Mesodermal cell (in vitro differentiated cells): ENCODE results near the gene DHRS3.

ENCODE experiments used
- H3K27ac ChIP-seq: 2 replicates; pipeline ENCODE4 v1.7.0; 2013; ENCODE audit warnings: mild to moderate bottlenecking, low read depth, low read length, moderate library complexity; ENCODE audit not compliant: severe bottlenecking
- H3K36me3 ChIP-seq: 2 replicates; pipeline ENCODE4 v1.7.1; 2013; ENCODE audit warnings: mild to moderate bottlenecking, low read length, moderate library complexity; ENCODE audit not compliant: control insufficient read depth, insufficient read depth
- H3K4me1 ChIP-seq: one replicate; pipeline ENCODE4 v1.7.1; 2013; ENCODE audit warnings: mild to moderate bottlenecking, low read length; ENCODE audit not compliant: insufficient read depth, control insufficient read depth, poor library complexity, severe bottlenecking
- H3K4me3 ChIP-seq: 2 replicates; pipeline ENCODE4 v1.7.0; 2013; ENCODE audit warnings: low read length, control low read depth, mild to moderate bottlenecking; ENCODE audit not compliant: insufficient read depth, poor library complexity, severe bottlenecking; ENCODE audit errors: extremely low read depth
- H3K9me3 ChIP-seq: 2 replicates; pipeline ENCODE4 v1.7.1; 2013; ENCODE audit warnings: mild to moderate bottlenecking, low read length, moderate library complexity; ENCODE audit not compliant: control insufficient read depth
- WGBS, 2 experiments: methylation state at CpG; one replicate each; pipeline ENCODE4 v1.1.5; 2013; ENCODE audit warnings: missing lambda C conversion rate in 2 of 2; ENCODE audit not compliant: insufficient coverage in 2 of 2; 5-methylcytosine and 5-hydroxymethylcytosine counted together

The DHRS3 gene

GRCh38 chr1:12556957-12557935, 60.8 kb downstream of the DHRS3 start:
- Histone ChIP-seq H3K27ac (peak overlapping the region; percentile 67), H3K9me3 (peaks cover 4% of the 10 kb centered on the region)

GRCh38 chr1:12556368-12556930, 61.6 kb downstream of the DHRS3 start:
- Histone ChIP-seq H3K27ac (peak overlapping the region; percentile 67), H3K4me1 (peaks cover 13% of the 10 kb centered on the region), H3K36me3 (no peaks in the 10 kb centered on the region), H3K4me3 (no peak overlapping the region), H3K9me3 (peaks cover 4% of the 10 kb centered on the region)
- WGBS, 2 experiments: 56 to 90% methylated on average over 4 to 7 of the region's 9 CpGs

More at GRCh38 chr1:12556957-12557935, 60.8 kb downstream of the DHRS3 start:
- Histone ChIP-seq H3K4me3 (no peak overlapping the region), H3K4me1 (peaks cover 13% of the 10 kb centered on the region), H3K36me3 (no peaks in the 10 kb centered on the region)
- WGBS, 2 experiments: 91 to 93% methylated on average over 15 of the region's 17 CpGs

DNA sequence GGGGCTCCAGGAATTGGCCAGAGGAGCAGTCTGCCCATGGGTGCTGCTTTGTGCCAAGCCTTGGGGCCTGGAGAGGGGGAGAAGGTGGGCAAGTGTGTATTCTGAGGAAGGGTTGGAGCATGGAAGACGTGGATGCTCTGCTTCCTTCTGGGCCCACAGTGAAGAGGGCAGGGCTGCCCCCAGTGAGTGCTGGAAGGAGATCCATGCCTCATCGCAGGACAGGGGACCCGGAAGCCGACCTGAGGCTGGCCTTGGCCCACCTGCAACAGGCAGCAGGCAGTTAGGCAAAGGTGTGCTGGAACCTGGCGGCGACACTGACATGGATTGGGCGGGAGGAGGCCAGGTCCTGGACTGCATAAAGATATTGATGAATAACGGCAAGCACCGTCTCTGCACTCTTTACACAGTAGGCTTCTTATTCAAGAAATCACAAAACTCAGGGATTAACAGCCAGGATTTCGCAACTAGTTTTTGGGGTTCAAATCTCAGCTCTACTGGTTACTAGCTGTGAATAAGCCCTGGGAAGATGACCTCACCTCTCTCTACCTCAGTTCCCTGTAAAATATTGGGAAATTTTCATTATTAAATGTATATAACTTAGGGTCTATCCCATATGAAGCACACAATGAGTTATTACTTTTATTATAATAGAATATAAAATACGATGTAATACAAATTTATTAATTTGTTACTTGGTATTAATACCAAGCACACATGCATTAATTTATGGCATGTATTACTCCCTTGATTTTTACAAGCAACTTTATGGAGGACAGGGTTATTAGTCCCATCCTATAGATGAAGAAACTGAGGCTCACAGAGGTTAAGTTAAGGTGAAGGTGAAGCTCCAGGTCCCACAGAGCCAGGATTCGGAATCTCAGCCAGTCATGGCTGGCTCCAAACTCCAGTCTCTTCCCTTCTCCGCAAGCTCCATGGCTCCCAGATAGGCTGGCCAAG, 62.3 kb downstream of the DHRS3 start:
- H3K4me1 ChIP-seq: peaks cover 13% of the 10 kb centered on the region
- 90 to 95% methylated on average over 9 to 10 of the region's 13 CpGs for WGBS, 2 experiments
- no peaks in the 10 kb centered on the region for H3K36me3 ChIP-seq
- H3K4me3 ChIP-seq: no peak overlapping the region
- no peak overlapping the region for H3K27ac ChIP-seq
- peaks cover 4% of the 10 kb centered on the region for H3K9me3 ChIP-seq

DNA sequence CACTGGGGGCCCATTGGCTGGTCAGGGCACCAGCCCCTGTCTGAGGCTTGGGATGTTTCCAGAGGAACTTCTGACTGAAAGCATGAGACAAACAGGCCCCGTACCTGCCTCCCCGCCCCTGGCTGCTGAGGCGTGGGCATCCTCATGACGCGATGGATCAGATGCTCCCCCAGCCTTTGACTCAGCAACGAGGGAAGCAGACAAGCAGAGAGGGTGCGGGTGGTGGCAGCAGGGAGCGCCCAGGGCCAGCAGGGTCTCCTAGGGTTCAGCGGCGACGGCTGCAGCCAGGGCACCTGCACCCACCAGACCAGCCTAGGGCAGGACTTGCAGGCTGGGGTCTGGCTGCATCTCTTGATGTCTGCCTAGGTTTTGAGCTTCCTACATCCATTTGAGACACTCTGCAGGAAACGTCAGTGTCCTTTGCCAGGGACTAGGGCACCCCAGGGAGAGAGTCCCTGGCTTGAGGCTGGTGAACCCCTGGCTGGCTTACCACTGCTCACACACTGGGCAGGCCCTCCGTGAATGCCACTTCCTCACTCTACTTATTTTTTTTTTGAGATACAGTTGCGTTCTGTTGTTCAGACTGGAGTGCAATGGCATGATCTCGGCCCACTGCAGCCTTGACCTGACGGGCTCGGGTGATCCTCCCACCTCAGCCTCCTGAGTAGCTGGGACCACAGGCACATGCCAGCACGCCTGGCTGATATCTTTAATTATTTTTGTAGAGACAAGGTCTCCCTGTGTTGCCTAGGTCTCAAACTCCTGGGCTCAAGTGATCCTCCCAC, 63.3 kb downstream of the DHRS3 start:
- Histone ChIP-seq H3K9me3 (peaks cover 4% of the 10 kb centered on the region), H3K36me3 (no peaks in the 10 kb centered on the region), H3K27ac (no peak overlapping the region), H3K4me3 (no peak overlapping the region), H3K4me1 (peaks cover 13% of the 10 kb centered on the region)
- 95% methylated on average over 17 to 18 of the region's 18 CpGs for WGBS, 2 experiments

GRCh38 chr1:12553963-12554362, 64.0 kb downstream of the DHRS3 start:
- WGBS, 2 experiments: 89 to 97% methylated on average over 3 of the region's 3 CpGs

DNA sequence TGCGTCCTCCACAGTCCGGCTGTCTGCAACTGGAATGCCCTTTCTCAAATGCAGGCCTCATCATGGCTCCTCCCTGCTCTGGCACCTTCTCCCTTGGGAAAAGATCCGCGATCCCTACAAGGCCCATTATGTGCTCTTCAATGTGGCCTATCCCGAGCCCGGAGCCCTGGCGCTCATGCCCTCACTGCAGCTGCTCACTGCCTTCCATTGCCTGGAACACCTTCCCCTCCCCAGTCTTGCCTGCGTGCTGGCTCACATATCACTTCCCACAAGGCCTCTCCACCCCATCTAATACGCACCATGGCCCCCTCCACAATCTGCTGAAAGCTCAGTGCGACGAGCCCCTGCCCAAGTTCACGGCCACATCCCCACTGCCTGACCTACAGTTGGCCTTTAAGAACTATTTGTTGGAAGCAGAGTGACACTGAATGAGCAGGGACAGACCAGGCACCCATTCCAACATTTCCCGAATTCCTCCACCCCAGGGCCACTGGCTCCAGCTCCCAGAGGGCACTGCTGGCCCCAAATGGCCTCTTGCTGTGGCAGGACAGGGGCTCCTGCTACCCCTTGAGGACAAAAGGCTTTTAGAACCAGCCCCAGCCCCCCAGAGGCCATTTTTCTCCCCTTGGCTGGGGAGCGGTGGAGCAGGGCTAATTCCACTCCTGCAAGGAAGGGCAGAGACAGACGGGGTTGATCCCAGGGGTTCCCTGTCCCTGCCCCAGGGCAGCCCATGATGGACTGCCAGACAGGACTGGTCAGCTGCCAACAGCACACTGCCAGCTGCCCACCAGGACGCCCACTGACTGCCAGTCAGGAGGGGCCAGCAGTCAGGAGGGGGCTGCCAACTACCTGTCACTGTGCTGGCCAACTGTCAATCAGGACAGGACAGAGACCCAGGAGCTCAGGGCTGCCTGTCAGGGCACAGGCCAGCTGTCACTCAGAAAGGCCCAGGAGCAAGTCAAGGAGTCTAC, 64.8 kb downstream of the DHRS3 start:
- WGBS, 2 experiments: 78 to 82% methylated on average over 12 to 16 of the region's 16 CpGs
- Histone ChIP-seq H3K9me3 (peaks cover 4% of the 10 kb centered on the region), H3K27ac (no peak overlapping the region), H3K36me3 (no peaks in the 10 kb centered on the region), H3K4me3 (no peak overlapping the region), H3K4me1 (peaks cover 13% of the 10 kb centered on the region)

More at GRCh38 chr1:12553963-12554362, 64.0 kb downstream of the DHRS3 start:
- Histone ChIP-seq H3K27ac (no peak overlapping the region), H3K36me3 (no peaks in the 10 kb centered on the region), H3K9me3 (peaks cover 4% of the 10 kb centered on the region), H3K4me1 (peaks cover 13% of the 10 kb centered on the region), H3K4me3 (no peak overlapping the region)

DNA sequence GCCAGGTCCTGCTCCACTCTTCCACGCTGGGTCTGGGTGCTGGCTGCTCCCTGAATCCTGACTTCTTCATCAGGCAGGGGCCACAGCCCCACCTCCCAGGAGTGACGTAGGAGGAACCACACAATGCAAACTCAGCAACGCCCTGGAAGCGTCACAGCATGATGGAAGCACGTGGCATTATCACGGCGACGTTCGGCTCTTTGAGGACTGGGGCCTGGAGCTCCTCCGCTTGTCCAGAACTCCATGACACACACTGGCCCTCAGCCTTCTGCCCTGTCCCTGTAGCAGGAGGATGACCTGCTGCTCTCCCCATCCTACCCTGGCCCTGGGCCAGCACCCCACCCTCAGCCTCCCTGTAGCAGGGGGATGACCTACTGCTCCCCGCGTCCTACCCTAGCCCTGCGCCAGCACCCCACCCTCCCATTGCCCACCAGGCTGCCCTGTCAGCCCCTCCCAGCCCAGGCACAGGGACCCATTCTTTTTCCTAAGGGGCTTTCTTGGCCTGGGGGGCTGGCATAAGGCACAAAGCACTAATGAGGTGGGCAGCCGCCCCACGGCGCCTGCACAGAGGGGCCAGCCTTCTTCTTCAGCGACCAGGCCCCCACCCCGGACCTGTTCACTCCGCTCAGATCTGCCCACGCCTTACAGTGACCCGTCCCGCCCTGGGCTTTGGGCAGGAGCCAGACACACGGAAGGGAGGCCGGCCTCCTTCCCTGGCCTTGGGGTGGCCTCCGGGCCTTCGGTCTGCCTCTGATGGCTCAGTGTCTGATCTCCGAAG, 65.7 kb downstream of the DHRS3 start:
- H3K27ac ChIP-seq: no peak overlapping the region
- H3K36me3 ChIP-seq: no peaks in the 10 kb centered on the region
- peaks cover 13% of the 10 kb centered on the region for H3K4me1 ChIP-seq
- no peak overlapping the region for H3K4me3 ChIP-seq
- no peaks in the 10 kb centered on the region for H3K9me3 ChIP-seq
- WGBS, 2 experiments: 90 to 95% methylated on average over 15 to 27 of the region's 27 CpGs

GRCh38 chr1:12551584-12551983, 66.4 kb downstream of the DHRS3 start:
- H3K36me3 ChIP-seq: no peaks in the 10 kb centered on the region
- no peaks in the 10 kb centered on the region for H3K9me3 ChIP-seq
- no peak overlapping the region for H3K27ac ChIP-seq
- peaks cover 9% of the 10 kb centered on the region for H3K4me1 ChIP-seq
- H3K4me3 ChIP-seq: no peak overlapping the region
